HepG2 (cell line): ENCODE measurements around the gene LRRC25. TPM values are rescaled to one million over a fixed set of nuclear protein-coding genes. Genes with fewer than 3 reads are reported as not detected.

Source experiments
- ATAC-seq: fragments of 200-7000 bp; cut with Tn5 transposase; 3 replicates; pipeline ENCODE4 v1.9.1; 2020; ENCODE audit warnings: mild to moderate bottlenecking, moderate library complexity
- BruUV-seq: library from RNA; stranded (reverse); fragments of 400-500 nt; replicated peaks from 2 replicates; lab custom pipeline; 2021; lab: Mats Ljungman, UMichigan
- CTCF ChIA-PET: fragments of 300-600 bp; formaldehyde crosslinking; extraction: SDS; loops from one replicate; lab custom pipeline; 2021; ENCODE audit warnings: low total read pairs, inconsistent platforms, low intra/inter-chr PET ratio; lab: Yijun Ruan, JAX
- POLR2A ChIA-PET: fragments of 350-600 bp; sonication (Branson Sonifier 250); formaldehyde crosslinking; loops from one replicate; lab custom pipeline; 2020; ENCODE audit warnings: antibody characterized with exemption, inconsistent platforms; lab: Yijun Ruan, JAX
- DNase-seq: peaks from one replicate; pipeline ENCODE4 v3.0.0-alpha.2; 2015; ENCODE audit warnings: low spot score
- FAIRE-seq: peaks from 3 replicates; lab custom pipeline; 2011; peaks lifted over from hg19 to GRCh38; lab: Jason Lieb, UNC
- H2AFZ ChIP-seq: one replicate; pipeline ENCODE4 v1.6.1; 2011; ENCODE audit warnings: low read length, inconsistent platforms
- H3K27ac ChIP-seq: fragments of 300-600 bp; 3 replicates; pipeline ENCODE4 v1.8.0; 2011; ENCODE audit warnings: mixed run types, mild to moderate bottlenecking, mixed read lengths, low read length, inconsistent platforms; ENCODE audit not compliant: insufficient read depth; ENCODE audit errors: extremely low read length
- H3K27me3 ChIP-seq, 2 experiments: fragments of 200-600 bp in 1 of 2; 2 replicates in 1 of 2; 3 replicates in 1 of 2; pipeline versions ENCODE4 v1.6.0 to v1.8.0; 2011; ENCODE audit warnings: low read length in 2 of 2, mild to moderate bottlenecking in 2 of 2, moderate library complexity in 2 of 2, inconsistent platforms in 1 of 2; ENCODE audit not compliant: insufficient read depth in 2 of 2, control insufficient read depth in 1 of 2
- H3K36me3 ChIP-seq, 2 experiments: fragments of 200-600 bp in 1 of 2; replicated peaks in 1 of 2; 2 replicates in 1 of 2; 3 replicates in 1 of 2; pipeline versions ENCODE4 v1.5.1 to v1.8.0; 2011; ENCODE audit warnings: low read length in 2 of 2, inconsistent platforms in 1 of 2; ENCODE audit not compliant: insufficient read depth in 2 of 2, control insufficient read depth in 1 of 2
- H3K4me1 ChIP-seq: 2 replicates; pipeline ENCODE4 v1.5.1; 2012; ENCODE audit warnings: low read length, inconsistent platforms; ENCODE audit not compliant: insufficient read depth
- H3K4me2 ChIP-seq: 2 replicates; pipeline ENCODE4 v1.6.0; 2011; ENCODE audit warnings: low read depth, low read length, inconsistent platforms
- H3K4me3 ChIP-seq, 3 experiments: fragments of 200-600 bp in 1 of 3; sonication (generic), shearing (Covaris generic) in 1 of 3; replicated peaks in 1 of 3; 2 replicates each; pipeline ENCODE4 v1.5.1; 2011 to 2016; ENCODE audit warnings: low read length in 3 of 3, inconsistent platforms in 2 of 3, low read depth in 2 of 3, mild to moderate bottlenecking in 2 of 3, control low read depth in 1 of 3, mixed read lengths in 1 of 3; ENCODE audit not compliant: insufficient read depth in 1 of 3
- H3K79me2 ChIP-seq: one replicate; pipeline ENCODE4 v1.6.1; 2011; ENCODE audit warnings: low read length, inconsistent platforms; ENCODE audit not compliant: insufficient read depth
- H3K9ac ChIP-seq: 2 replicates; pipeline ENCODE4 v1.6.0; 2011; ENCODE audit warnings: mild to moderate bottlenecking, low read depth, low read length, inconsistent platforms; ENCODE audit not compliant: insufficient read depth
- H3K9me3 ChIP-seq: 2 replicates; pipeline ENCODE4 v1.5.1; 2012; ENCODE audit warnings: mild to moderate bottlenecking, low read length
- H4K20me1 ChIP-seq: 2 replicates; pipeline ENCODE4 v1.6.0; 2011; ENCODE audit warnings: inconsistent platforms, mild to moderate bottlenecking, low read length, moderate library complexity; ENCODE audit not compliant: insufficient read depth
- ARHGAP35 ChIP-seq: sonication (generic); formaldehyde crosslinking; IDR thresholded peaks from 2 replicates; pipeline ENCODE4 v1.9.0; 2022; ENCODE audit warnings: mild to moderate bottlenecking, inconsistent platforms, moderate library complexity, missing genetic modification reagents, borderline replicate concordance
- BORCS8-MEF2B ChIP-seq: sonication (generic); formaldehyde crosslinking; IDR thresholded peaks from 2 replicates; pipeline ENCODE4 v1.8.0; 2022; ENCODE audit warnings: mild to moderate bottlenecking, missing genetic modification reagents
- CREB1 ChIP-seq, 2 experiments: fragments of 450-650 bp in 1 of 2; IDR thresholded peaks; 2 replicates each; pipeline ENCODE4 v1.6.1; 2016 to 2017; ENCODE audit warnings: control low read depth in 1 of 2, mild to moderate bottlenecking in 1 of 2, missing compliant biosample characterization in 1 of 2, missing genetic modification characterization in 1 of 2
- MTF2 ChIP-seq: sonication (generic); formaldehyde crosslinking; IDR thresholded peaks from 2 replicates; pipeline ENCODE4 v1.5.0; 2020; ENCODE audit warnings: missing genetic modification reagents, borderline replicate concordance
- NFIC ChIP-seq: IDR thresholded peaks from 2 replicates; pipeline ENCODE4 v1.6.1; 2012; ENCODE audit warnings: mild to moderate bottlenecking, low read length, inconsistent platforms
- NFKBIZ ChIP-seq: IDR thresholded peaks from 2 replicates; pipeline ENCODE4 v1.6.1; 2018; ENCODE audit warnings: missing genetic modification reagents, missing compliant biosample characterization
- PAF1 ChIP-seq: IDR thresholded peaks from 2 replicates; pipeline ENCODE4 v1.6.1; 2016; ENCODE audit warnings: missing genetic modification reagents, missing compliant biosample characterization
- SSRP1 ChIP-seq: IDR thresholded peaks from 2 replicates; pipeline ENCODE4 v1.6.1; 2016; ENCODE audit warnings: control low read depth
- XRCC5 ChIP-seq: fragments of 200-400 bp; formaldehyde crosslinking; optimal IDR thresholded peaks from 2 replicates; pipeline ENCODE3; 2017; ENCODE audit warnings: mild to moderate bottlenecking, low read length
- ZNF263 ChIP-seq: sonication (generic); formaldehyde crosslinking; IDR thresholded peaks from 2 replicates; pipeline ENCODE4 v1.4.0; 2020; ENCODE audit warnings: missing genetic modification reagents
- ZNF331 ChIP-seq: sonication (generic); formaldehyde crosslinking; IDR thresholded peaks from 2 replicates; pipeline ENCODE4 v1.4.0; 2020; ENCODE audit warnings: missing genetic modification reagents
- ZNF337 ChIP-seq: sonication (generic); formaldehyde crosslinking; IDR thresholded peaks from 2 replicates; pipeline ENCODE4 v1.5.1; 2020; ENCODE audit warnings: missing genetic modification reagents, low read depth, mild to moderate bottlenecking, borderline replicate concordance
- ZNF567 ChIP-seq: sonication (generic); formaldehyde crosslinking; IDR thresholded peaks from 2 replicates; pipeline ENCODE4 v1.8.1; 2023; ENCODE audit warnings: mild to moderate bottlenecking, missing genetic modification reagents, borderline replicate concordance
- ZNF709 ChIP-seq: sonication (generic); formaldehyde crosslinking; IDR thresholded peaks from 2 replicates; pipeline ENCODE4 v1.5.0; 2020; ENCODE audit warnings: mild to moderate bottlenecking, missing genetic modification reagents
- ZNF775 ChIP-seq: sonication (generic); formaldehyde crosslinking; IDR thresholded peaks from 2 replicates; pipeline ENCODE4 v1.4.0; 2020; ENCODE audit warnings: missing genetic modification reagents, mild to moderate bottlenecking, moderate library complexity, borderline replicate concordance
- WGBS: methylation state at CpG from one replicate; pipeline ENCODE4 v1.1.6; 2017; ENCODE audit warnings: low lambda C conversion rate; 5-methylcytosine and 5-hydroxymethylcytosine counted together
- in situ Hi-C: cut with HindIII; loops from 2 replicates; pipeline ENCODE4 v1.10.0; 2017; ENCODE audit warnings: low pct_unique_long_range_greater_than_20kb; ENCODE audit not compliant: extremely low pct_ligation_motif_present
- intact Hi-C: fragments of 100-400 bp; cut with micrococcal nuclease; formaldehyde crosslinking; loops from one replicate; pipeline ENCODE4 v1.10.0; 2022; ENCODE audit not compliant: unreplicated experiment
- polyA plus RNA-seq, 8 experiments: library from polyadenylated mRNA; depleted of rRNA in 3 of 8; stranded (reverse) in 7 of 8; unstranded in 1 of 8; fragments of >200 nt; fragmentation: Illumina TruSeq in 4 of 8; extraction: Trizol in 4 of 8; gene quantifications; 2 replicates each; pipeline versions ENCODE4 v1.2.1 to v1.2.3, GENCODE V29; 2011 to 2016; ENCODE audit warnings: low read depth in 4 of 8, missing spikeins in 1 of 8, mixed read lengths in 1 of 8; ENCODE audit not compliant: insufficient read depth in 1 of 8
- total RNA-seq, 5 experiments: library from RNA; depleted of rRNA; stranded (reverse); fragments of >200 nt; fragmentation: Illumina TruSeq; extraction: Trizol; gene quantifications; 2 replicates each; pipeline ENCODE4 v1.2.3, GENCODE V29; 2016; ENCODE audit warnings: low read depth in 1 of 5
- TF ChIP-seq, protein P1 (sequence below): sonication (generic); formaldehyde crosslinking; IDR thresholded peaks from 2 replicates; pipeline ENCODE4 v1.4.0; 2020; ENCODE audit warnings: missing genetic modification reagents
- TF ChIP-seq, protein P2 (sequence below): sonication (generic); formaldehyde crosslinking; IDR thresholded peaks from 2 replicates; pipeline ENCODE4 v1.5.0; 2020; ENCODE audit warnings: missing genetic modification reagents, mild to moderate bottlenecking, borderline replicate concordance

Gene LRRC25
- total and polyA plus RNA-seq, 2 of the 13 experiments (the other 11 are each of a cell fraction or from before 2014, with no cell fraction given): 0.13 to 0.53 TPM

DNA sequence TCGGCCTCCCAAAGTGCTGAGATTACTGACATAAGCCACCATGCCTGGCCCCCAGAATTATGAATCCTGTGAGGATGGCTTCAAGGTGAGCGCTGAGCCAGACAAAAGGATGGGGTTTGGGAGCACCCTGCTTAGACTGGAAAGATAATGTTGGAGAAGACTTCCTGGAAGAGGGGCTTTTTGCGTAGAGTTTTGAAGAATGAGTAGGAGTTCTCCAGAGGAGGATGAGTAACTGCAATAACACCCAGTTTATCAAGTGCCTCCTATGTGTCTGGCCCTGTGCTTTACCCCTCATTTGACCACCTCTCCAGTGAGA, 12.1 kb downstream of the LRRC25 start:
- H3K36me3 ChIP-seq: peaks cover 4 to 24% of the 10 kb centered on the region in 2 experiments; a peak in 4 of 5 replicates
- no peaks in the 10 kb centered on the region; a peak in 1 of 5 replicates for H3K27me3 ChIP-seq
- H3K4me1 ChIP-seq: peaks cover 52% of the 10 kb centered on the region
- TF ChIP-seq NFIC (no peak), CREB1 (IDR thresholded peaks at IDR 0.05) (no peak), CREB1 (CRISPR knock-in tag; IDR thresholded peaks at IDR 0.05) (no peak), SSRP1 (peak; percentile 87), ZNF709 (CRISPR knock-in tag) (0 out of 2 replicates have a peak, but pooled peaks have one; percentile 16), ZNF331 (CRISPR knock-in tag) (no peak), NFKBIZ (CRISPR knock-in tag) (0 out of 2 replicates have a peak, but pooled peaks have one; percentile 51), ZNF567 (CRISPR knock-in tag) (no peak), XRCC5 (no peak), ZNF263 (CRISPR knock-in tag) (peak; percentile 43; the same call in 1 of the 2 replicates), ZNF337 (CRISPR knock-in tag) (0 out of 2 replicates have a peak, but pooled peaks have one; percentile 32), ZNF775 (no peak), BORCS8-MEF2B (CRISPR knock-in tag) (0 out of 2 replicates have a peak, but pooled peaks have one; percentile 11), PAF1 (0 out of 2 replicates have a peak, but pooled peaks have one; percentile 85), MTF2 (CRISPR knock-in tag) (peak; percentile 6; the same call in 1 of the 2 replicates), ARHGAP35 (no peak)
- TF ChIP-seq, protein P1, sequence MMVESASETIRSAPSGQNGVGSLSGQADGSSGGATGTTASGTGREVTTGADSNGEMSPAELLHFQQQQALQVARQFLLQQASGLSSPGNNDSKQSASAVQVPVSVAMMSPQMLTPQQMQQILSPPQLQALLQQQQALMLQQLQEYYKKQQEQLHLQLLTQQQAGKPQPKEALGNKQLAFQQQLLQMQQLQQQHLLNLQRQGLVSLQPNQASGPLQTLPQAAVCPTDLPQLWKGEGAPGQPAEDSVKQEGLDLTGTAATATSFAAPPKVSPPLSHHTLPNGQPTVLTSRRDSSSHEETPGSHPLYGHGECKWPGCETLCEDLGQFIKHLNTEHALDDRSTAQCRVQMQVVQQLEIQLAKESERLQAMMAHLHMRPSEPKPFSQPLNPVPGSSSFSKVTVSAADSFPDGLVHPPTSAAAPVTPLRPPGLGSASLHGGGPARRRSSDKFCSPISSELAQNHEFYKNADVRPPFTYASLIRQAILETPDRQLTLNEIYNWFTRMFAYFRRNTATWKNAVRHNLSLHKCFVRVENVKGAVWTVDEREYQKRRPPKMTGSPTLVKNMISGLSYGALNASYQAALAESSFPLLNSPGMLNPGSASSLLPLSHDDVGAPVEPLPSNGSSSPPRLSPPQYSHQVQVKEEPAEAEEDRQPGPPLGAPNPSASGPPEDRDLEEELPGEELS (CRISPR knock-in tag): no peak
- TF ChIP-seq, protein P2, sequence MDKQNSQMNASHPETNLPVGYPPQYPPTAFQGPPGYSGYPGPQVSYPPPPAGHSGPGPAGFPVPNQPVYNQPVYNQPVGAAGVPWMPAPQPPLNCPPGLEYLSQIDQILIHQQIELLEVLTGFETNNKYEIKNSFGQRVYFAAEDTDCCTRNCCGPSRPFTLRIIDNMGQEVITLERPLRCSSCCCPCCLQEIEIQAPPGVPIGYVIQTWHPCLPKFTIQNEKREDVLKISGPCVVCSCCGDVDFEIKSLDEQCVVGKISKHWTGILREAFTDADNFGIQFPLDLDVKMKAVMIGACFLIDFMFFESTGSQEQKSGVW (CRISPR knock-in tag): no peak
- TF ChIP-seq, all 625 proteins: peak for 8
- H3K9ac ChIP-seq: peak overlapping the region; percentile 84
- peaks cover 57% of the 10 kb centered on the region for H3K79me2 ChIP-seq
- H3K4me3 ChIP-seq: peak overlapping the region; percentile 56 to 95 (median 91)
- ChIA-PET POLR2A (interaction anchor here (0.6 to 14.3 kb wide), 30 partner anchors 8 to 1892 kb away, joined by 3 to 514 read pairs (median 7); partner anchors contain the start of genes IQCN, JUND, LSM4 and PGPEP1), CTCF (interaction anchor here (1.1 to 4.4 kb wide), 4 partner anchors 26 to 107 kb away, joined by 3 to 20 read pairs (median 6); no protein-coding TSS in a partner anchor)
- peaks cover 40% of the 10 kb centered on the region for H4K20me1 ChIP-seq
- intact Hi-C loops: loop anchor here (5.0 kb wide), 1 partner anchor 38 kb away; no protein-coding TSS in a partner anchor
- BruUV-seq: TSS peak; percentile 98
- no peak overlapping the region for H2AFZ ChIP-seq
- WGBS: 48% methylated on average over 3 of the region's 3 CpGs
- H3K27ac ChIP-seq: peak overlapping the region; percentile 80
- ATAC-seq: no peak
- DNase-seq: no peak
- in situ Hi-C loops: no loop called here
- FAIRE-seq: no peak
- H3K4me2 ChIP-seq: peak overlapping the region; percentile 97
- no peaks in the 10 kb centered on the region for H3K9me3 ChIP-seq
